ENCODE results near the gene NRDC.
"Not testable (repeated sequence)": the region's sequence is repeated elsewhere in the genome, so short reads cannot be mapped to it uniquely, and the experiment has no call there.

NRDC gene

GRCh38 chr1:51873270-51873669 lies 5.3 kb downstream of the NRDC start:
- POLR2A ChIA-PET; H3K4me1 ChIP-seq (ENCODE audit: control insufficient read depth, insufficient read depth, low read length); H3K9me3 ChIP-seq (ENCODE audit: control insufficient read depth, insufficient read depth, low read depth, low read length); H3K27ac ChIP-seq (ENCODE audit: extremely low read depth, low read depth, low read length); H3K36me3 ChIP-seq (ENCODE audit: control insufficient read depth in 2 of 2, insufficient read depth in 1 of 2, low read length in 2 of 2); CTCF ChIA-PET; H3K4me3 ChIP-seq (ENCODE audit: low read depth, low read length): not testable (repeated sequence)
- TF ChIP-seq ZXDB (tag by site-specific recombination; IDR thresholded peaks at IDR 0.05) (peak; percentile 85), ZNF629 (tag by site-specific recombination; IDR thresholded peaks at IDR 0.05) (peak; percentile 75), ZNF266 (tag by site-specific recombination; IDR thresholded peaks at IDR 0.05; ENCODE audit: low read depth) (peak; percentile 86), ZNF654 (tag by site-specific recombination; IDR thresholded peaks at IDR 0.05; ENCODE audit: low read depth) (peak; percentile 42), MZF1 (tag by site-specific recombination; IDR thresholded peaks at IDR 0.05; ENCODE audit: borderline replicate concordance) (peak; percentile 28; the same call in 1 of the 2 replicates), ZNF121 (tag by site-specific recombination; IDR thresholded peaks at IDR 0.05) (peak; percentile 49; the same call in 1 of the 2 replicates), ZNF664 (tag by site-specific recombination; IDR thresholded peaks at IDR 0.05) (peak; percentile 87), ZNF510 (tag by site-specific recombination; IDR thresholded peaks at IDR 0.05; ENCODE audit: insufficient replicate concordance) (peak; percentile 71), ZNF529 (tag by site-specific recombination; IDR thresholded peaks at IDR 0.05; ENCODE audit: insufficient replicate concordance) (peak; percentile 36), ZBTB21 (tag by site-specific recombination; IDR thresholded peaks at IDR 0.05) (peak; percentile 46; the same call in 1 of the 2 replicates), AEBP2 (tag by site-specific recombination; IDR thresholded peaks at IDR 0.05; ENCODE audit: borderline replicate concordance) (peak; percentile 91; the same call in 1 of the 2 replicates), GLI2 (tag by site-specific recombination; IDR thresholded peaks at IDR 0.05; ENCODE audit: borderline replicate concordance, low read depth) (peak; percentile 64; the same call in 1 of the 2 replicates), ZNF639 (tag by site-specific recombination; IDR thresholded peaks at IDR 0.05) (peak; percentile 68; the same call in 1 of the 2 replicates), ZNF140 (tag by site-specific recombination; IDR thresholded peaks at IDR 0.05) (peak; percentile 91), ZNF292 (tag by site-specific recombination; IDR thresholded peaks at IDR 0.05; ENCODE audit: borderline replicate concordance, low read depth) (0 out of 2 replicates have a peak, but pooled peaks have one; percentile 53), ZFP37 (tag by site-specific recombination; IDR thresholded peaks at IDR 0.05) (peak; percentile 86), ZBTB8A (tag by site-specific recombination; IDR thresholded peaks at IDR 0.05) (peak; percentile 86), SP3 (tag by site-specific recombination; IDR thresholded peaks at IDR 0.05) (0 out of 2 replicates have a peak, but pooled peaks have one; percentile 23), OVOL3 (tag by site-specific recombination; IDR thresholded peaks at IDR 0.05) (peak; percentile 59; the same call in 1 of the 2 replicates), ZNF514 (tag by site-specific recombination; IDR thresholded peaks at IDR 0.05) (0 out of 2 replicates have a peak, but pooled peaks have one; percentile 58), ZNF518A (tag by site-specific recombination; conservative IDR thresholded peaks at IDR 0.05; ENCODE audit: low read depth) (peak; percentile 96), ZNF366 (tag by site-specific recombination; conservative IDR thresholded peaks at IDR 0.05) (0 out of 2 replicates have a peak, but pooled peaks have one; percentile 27), ZNF426 (tag by site-specific recombination; IDR thresholded peaks at IDR 0.05) (peak; percentile 98), RBAK (tag by site-specific recombination; IDR thresholded peaks at IDR 0.05) (peak; percentile 75), ZNF558 (tag by site-specific recombination; IDR thresholded peaks at IDR 0.05) (peak; percentile 86), ZNF580 (tag by site-specific recombination; IDR thresholded peaks at IDR 0.05) (peak; percentile 75; the same call in 1 of the 2 replicates), ZNF555 (tag by site-specific recombination; conservative IDR thresholded peaks at IDR 0.05) (peak; percentile 96), ZNF223 (tag by site-specific recombination; IDR thresholded peaks at IDR 0.05) (0 out of 2 replicates have a peak, but pooled peaks have one; percentile 69), ZNF404 (tag by site-specific recombination; IDR thresholded peaks at IDR 0.05) (peak; percentile 57; the same call in 1 of the 2 replicates), ZNF501 (tag by site-specific recombination; IDR thresholded peaks at IDR 0.05) (peak; percentile 65; the same call in 1 of the 2 replicates), ZNF433 (tag by site-specific recombination; IDR thresholded peaks at IDR 0.05; ENCODE audit: low read depth) (peak; percentile 88)
